HG02943 (cell line): Measurements from ENCODE around the gene PRKG1.
"Not testable (repeated sequence)": the region's sequence is repeated elsewhere in the genome, so short reads cannot be mapped to it uniquely, and the experiment has no call there.

ENCODE experiments used
- ATAC-seq: cut with Tn5 transposase; IDR thresholded peaks from one replicate; pipeline ENCODE4 v1.9.1; 2021; ENCODE audit warnings: mild to moderate bottlenecking, low read depth, moderate library complexity; ENCODE audit not compliant: unreplicated experiment

Gene PRKG1

GRCh38 chr10:51312817-51313216 lies 238.5 kb downstream of the PRKG1 start:
- no peak for ATAC-seq

GRCh38 chr10:51313251-51313650 lies 239.0 kb downstream of the PRKG1 start:
- ATAC-seq: no peak

GRCh38 chr10:51313773-51314478 lies 239.6 kb downstream of the PRKG1 start:
- ATAC-seq: no peak

- no peak for ATAC-seq
These were observed 240.2 kb downstream of the PRKG1 start for GRCh38 chr10:51314481-51314880.

- ATAC-seq: no peak
These were observed 244.3 kb downstream of the PRKG1 start for GRCh38 chr10:51318399-51319172.

- no peak for ATAC-seq
These were observed 244.8 kb downstream of the PRKG1 start for GRCh38 chr10:51319173-51319435.

GRCh38 chr10:51321300-51321699 lies 247.0 kb downstream of the PRKG1 start:
- ATAC-seq: no peak

GRCh38 chr10:51321980-51322379 lies 247.7 kb downstream of the PRKG1 start:
- no peak for ATAC-seq

GRCh38 chr10:51325649-51326048 lies 251.4 kb downstream of the PRKG1 start:
- ATAC-seq: no peak

GRCh38 chr10:51326174-51326573 lies 251.9 kb downstream of the PRKG1 start:
- no peak for ATAC-seq

- no peak for ATAC-seq
These were observed 253.1 kb downstream of the PRKG1 start for GRCh38 chr10:51327432-51327831.

- ATAC-seq: no peak
These were observed 266.1 kb downstream of the PRKG1 start for GRCh38 chr10:51340366-51340765.

GRCh38 chr10:51340845-51341610 lies 266.7 kb downstream of the PRKG1 start:
- ATAC-seq: no peak

GRCh38 chr10:51341745-51342144 lies 267.5 kb downstream of the PRKG1 start:
- not testable (repeated sequence) for ATAC-seq

- ATAC-seq: no peak
These were observed 268.1 kb downstream of the PRKG1 start for GRCh38 chr10:51342381-51342780.

- no peak for ATAC-seq
These were observed 269.1 kb downstream of the PRKG1 start for GRCh38 chr10:51343391-51343790.

GRCh38 chr10:51344371-51344770 lies 270.1 kb downstream of the PRKG1 start:
- no peak for ATAC-seq

GRCh38 chr10:51348622-51349021 lies 274.3 kb downstream of the PRKG1 start:
- no peak for ATAC-seq

- ATAC-seq: no peak
These were observed 282.9 kb downstream of the PRKG1 start for GRCh38 chr10:51357170-51357569.

- no peak for ATAC-seq
These were observed 283.9 kb downstream of the PRKG1 start for GRCh38 chr10:51358227-51358626.

GRCh38 chr10:51363415-51363814 lies 289.1 kb downstream of the PRKG1 start:
- ATAC-seq: no peak
